T-helper 17 cell (primary cell): ENCODE data around the gene METTL6. TPM values are rescaled to one million over a fixed set of nuclear protein-coding genes. Genes with fewer than 3 reads are reported as not detected.
"Not testable (repeated sequence)": the region's sequence is repeated elsewhere in the genome, so short reads cannot be mapped to it uniquely, and the experiment has no call there.

Experiments used
- ATAC-seq: fragments of 150-1000 bp; cut with Tn5 transposase; 2 replicates; pipeline ENCODE4 v1.10.0; 2021; ENCODE audit warnings: mild to moderate bottlenecking, moderate library complexity
- DNase-seq, 3 donors: peaks; one replicate each; pipeline versions ENCODE4 v3.0.0 to v3.0.0-alpha.2; 2020 to 2021
- H3K9me3 ChIP-seq: one replicate; pipeline ENCODE4 v1.7.0; 2013; ENCODE audit warnings: low read length, mild to moderate bottlenecking; ENCODE audit not compliant: control insufficient read depth, poor library complexity, severe bottlenecking
- H3K27ac Mint-ChIP-seq: one replicate; pipeline ENCODE4 v1.8.0; 2022; ENCODE audit warnings: mild to moderate bottlenecking, moderate library complexity, mixed read lengths
- H3K27me3 Mint-ChIP-seq: one replicate; pipeline ENCODE4 v1.8.0; 2022; ENCODE audit warnings: mixed read lengths
- H3K36me3 Mint-ChIP-seq: one replicate; pipeline ENCODE4 v1.8.0; 2022; ENCODE audit warnings: low read depth, mixed read lengths
- H3K4me1 Mint-ChIP-seq: one replicate; pipeline ENCODE4 v1.8.0; 2022; ENCODE audit warnings: mild to moderate bottlenecking, mixed read lengths
- H3K4me3 Mint-ChIP-seq: one replicate; pipeline ENCODE4 v1.8.0; 2022; ENCODE audit warnings: mild to moderate bottlenecking, moderate library complexity, mixed read lengths
- total RNA-seq, 4 donors: library from RNA in 2 of 4; stranded (reverse) in 2 of 4; gene quantifications; one replicate each; pipeline ENCODE4 v1.2.3 and lab custom pipeline; 2022 to 2026

Gene METTL6
- total RNA-seq, 2 donors from 2014 or later: 6.5 to 8.6 TPM

- H3K9me3 ChIP-seq: no peaks in the 10 kb centered on the region
- Mint-ChIP-seq H3K27ac (peak overlapping the region; percentile 39), H3K4me1 (peaks cover 7% of the 10 kb centered on the region), H3K4me3 (no peak overlapping the region), H3K27me3 (no peaks in the 10 kb centered on the region), H3K36me3 (peaks cover 11% of the 10 kb centered on the region)
- no peak for DNase-seq
- ATAC-seq: no peak
Observed at GRCh38 chr3:15439476-15439875, 12.1 kb upstream of the METTL6 start.

GRCh38 chr3:15438983-15439382 lies 11.6 kb upstream of the METTL6 start:
- H3K27me3 Mint-ChIP-seq: no peaks in the 10 kb centered on the region
- no peak for DNase-seq
- H3K9me3 ChIP-seq: no peaks in the 10 kb centered on the region
- ATAC-seq: no peak
- peaks cover 11% of the 10 kb centered on the region for H3K36me3 Mint-ChIP-seq
- H3K4me1 Mint-ChIP-seq: peaks cover 7% of the 10 kb centered on the region
- H3K4me3 Mint-ChIP-seq: no peak overlapping the region
- H3K27ac Mint-ChIP-seq: peak overlapping the region; percentile 39

- no peaks in the 10 kb centered on the region for H3K9me3 ChIP-seq
- H3K27me3 Mint-ChIP-seq: no peaks in the 10 kb centered on the region
- ATAC-seq: no peak
- H3K36me3 Mint-ChIP-seq: peaks cover 6% of the 10 kb centered on the region
- H3K4me3 Mint-ChIP-seq: no peak overlapping the region
- no peak overlapping the region for H3K27ac Mint-ChIP-seq
- no peak for DNase-seq
- H3K4me1 Mint-ChIP-seq: peaks cover 13% of the 10 kb centered on the region
Observed at GRCh38 chr3:15436246-15436645, 8.9 kb upstream of the METTL6 start.

GRCh38 chr3:15434756-15435155 lies 7.4 kb upstream of the METTL6 start:
- no peaks in the 10 kb centered on the region for H3K9me3 ChIP-seq
- peaks cover 3% of the 10 kb centered on the region for H3K36me3 Mint-ChIP-seq
- ATAC-seq (no peak), DNase-seq (no peak)
- peaks cover 16% of the 10 kb centered on the region for H3K4me1 Mint-ChIP-seq
- H3K27me3 Mint-ChIP-seq: no peaks in the 10 kb centered on the region
- no peak overlapping the region for H3K27ac Mint-ChIP-seq
- H3K4me3 Mint-ChIP-seq: no peak overlapping the region

- Mint-ChIP-seq H3K4me1 (peaks cover 22% of the 10 kb centered on the region), H3K27me3 (no peaks in the 10 kb centered on the region), H3K4me3 (no peak overlapping the region), H3K27ac (no peak overlapping the region), H3K36me3 (peaks cover 3% of the 10 kb centered on the region)
- DNase-seq (no peak), ATAC-seq (no peak)
- no peaks in the 10 kb centered on the region for H3K9me3 ChIP-seq
Observed at GRCh38 chr3:15433531-15433930, 6.2 kb upstream of the METTL6 start.

- H3K9me3 ChIP-seq: no peaks in the 10 kb centered on the region
- Mint-ChIP-seq H3K27me3 (no peaks in the 10 kb centered on the region), H3K4me1 (peaks cover 36% of the 10 kb centered on the region), H3K36me3 (peaks cover 8% of the 10 kb centered on the region), H3K27ac (peak overlapping the region; percentile 41), H3K4me3 (peak overlapping the region; percentile 12)
- ATAC-seq (no peak), DNase-seq (no peak)
Observed at GRCh38 chr3:15431256-15431837, 4.0 kb upstream of the METTL6 start.

GRCh38 chr3:15430624-15431023 lies 3.3 kb upstream of the METTL6 start:
- no peaks in the 10 kb centered on the region for H3K9me3 ChIP-seq
- Mint-ChIP-seq H3K27me3 (no peaks in the 10 kb centered on the region), H3K36me3 (peaks cover 8% of the 10 kb centered on the region), H3K4me3 (no peak overlapping the region), H3K27ac (peak overlapping the region; percentile 67), H3K4me1 (peaks cover 44% of the 10 kb centered on the region)
- DNase-seq (no peak), ATAC-seq (no peak)

GRCh38 chr3:15429080-15429479 lies 1.7 kb upstream of the METTL6 start:
- ATAC-seq (no peak), DNase-seq (no peak)
- H3K27ac Mint-ChIP-seq: peak overlapping the region; percentile 100
- H3K36me3 Mint-ChIP-seq: peaks cover 10% of the 10 kb centered on the region
- no peaks in the 10 kb centered on the region for H3K9me3 ChIP-seq
- H3K4me3 Mint-ChIP-seq: peak overlapping the region; percentile 99
- no peaks in the 10 kb centered on the region for H3K27me3 Mint-ChIP-seq
- peaks cover 47% of the 10 kb centered on the region for H3K4me1 Mint-ChIP-seq

GRCh38 chr3:15428539-15428938 lies 1.2 kb upstream of the METTL6 start:
- DNase-seq: no peak
- Mint-ChIP-seq H3K36me3 (peaks cover 10% of the 10 kb centered on the region), H3K27ac (peak overlapping the region; percentile 100), H3K4me1 (peaks cover 45% of the 10 kb centered on the region), H3K27me3 (no peaks in the 10 kb centered on the region), H3K4me3 (peak overlapping the region; percentile 99)
- no peaks in the 10 kb centered on the region for H3K9me3 ChIP-seq
- peak; percentile 42 for ATAC-seq

- ATAC-seq (no peak), DNase-seq (no peak)
- Mint-ChIP-seq H3K4me1 (peaks cover 44% of the 10 kb centered on the region), H3K27me3 (no peaks in the 10 kb centered on the region), H3K4me3 (peak overlapping the region; percentile 99), H3K36me3 (peaks cover 10% of the 10 kb centered on the region), H3K27ac (peak overlapping the region; percentile 100)
- no peaks in the 10 kb centered on the region for H3K9me3 ChIP-seq
Observed at GRCh38 chr3:15427981-15428380, 637 bp upstream of the METTL6 start.

GRCh38 chr3:15426579-15427118 lies 695 bp downstream of the METTL6 start:
- Mint-ChIP-seq H3K27ac (peak overlapping the region; percentile 100), H3K36me3 (peaks cover 10% of the 10 kb centered on the region), H3K27me3 (no peaks in the 10 kb centered on the region), H3K4me3 (peak overlapping the region; percentile 99), H3K4me1 (peaks cover 44% of the 10 kb centered on the region)
- DNase-seq (no peak), ATAC-seq (no peak)
- H3K9me3 ChIP-seq: no peaks in the 10 kb centered on the region

GRCh38 chr3:15420871-15421270 lies 6.5 kb downstream of the METTL6 start:
- Mint-ChIP-seq H3K4me1 (peaks cover 14% of the 10 kb centered on the region), H3K27ac (no peak overlapping the region), H3K4me3 (no peak overlapping the region), H3K36me3 (peaks cover 3% of the 10 kb centered on the region), H3K27me3 (no peaks in the 10 kb centered on the region)
- DNase-seq (no peak), ATAC-seq (no peak)
- no peaks in the 10 kb centered on the region for H3K9me3 ChIP-seq

- not testable (repeated sequence) for H3K4me1 Mint-ChIP-seq, H3K27ac Mint-ChIP-seq, H3K27me3 Mint-ChIP-seq, ATAC-seq, H3K36me3 Mint-ChIP-seq, H3K4me3 Mint-ChIP-seq, H3K9me3 ChIP-seq, DNase-seq
Observed at GRCh38 chr3:15410966-15411365, 16.4 kb downstream of the METTL6 start.

- H3K27me3 Mint-ChIP-seq: no peaks in the 10 kb centered on the region
- ATAC-seq (no peak), DNase-seq (no peak)
- no peaks in the 10 kb centered on the region for H3K9me3 ChIP-seq
- H3K36me3 Mint-ChIP-seq: no peaks in the 10 kb centered on the region
- no peak overlapping the region for H3K4me3 Mint-ChIP-seq
- peaks cover 4% of the 10 kb centered on the region for H3K4me1 Mint-ChIP-seq
- no peak overlapping the region for H3K27ac Mint-ChIP-seq
Observed at GRCh38 chr3:15409774-15410173, 17.6 kb downstream of the METTL6 start.
